ENCODE measurements around the gene SLC5A6. TPM values are rescaled to one million over a fixed set of nuclear protein-coding genes. Genes with fewer than 3 reads are reported as not detected.

Gene SLC5A6
- total RNA-seq, 1 donor from 2014 or later, result 85.7 TPM

DNA sequence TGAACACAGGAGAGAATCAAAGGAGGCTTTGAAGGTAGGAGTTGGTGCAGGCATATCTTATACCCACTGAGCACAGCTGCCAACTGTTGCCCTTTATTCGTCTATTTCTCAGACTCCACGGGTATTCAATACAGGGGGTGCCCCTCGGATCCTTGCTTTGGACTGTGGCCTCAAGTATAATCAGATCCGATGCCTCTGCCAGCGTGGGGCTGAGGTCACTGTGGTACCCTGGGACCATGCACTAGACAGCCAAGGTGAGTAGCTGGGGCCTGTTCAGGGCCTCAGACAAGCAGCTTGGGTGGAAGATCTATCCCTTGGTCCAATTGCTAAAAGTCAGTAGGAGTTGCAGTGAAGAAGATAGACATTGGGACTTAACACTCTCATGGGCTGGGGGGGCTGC, 10.3 kb upstream of the SLC5A6 start:
- no peak for DNase-seq (ENCODE audit: low spot score in 2 of 2)
- H3K36me3 ChIP-seq, result peaks cover 51 to 56% of the 10 kb centered on the region in 2 donors
- no peaks in the 10 kb centered on the region for H3K9me3 ChIP-seq
- H3K4me1 ChIP-seq, result peaks cover 0 to 4% of the 10 kb centered on the region in 2 donors
- H3K27me3 ChIP-seq, result no peaks in the 10 kb centered on the region
- H3K4me3 ChIP-seq, result no peak overlapping the region
- intact Hi-C loops (cut with DNase I), result no loop called here
- no peak overlapping the region for H3K27ac ChIP-seq
- TF ChIP-seq, protein P1, sequence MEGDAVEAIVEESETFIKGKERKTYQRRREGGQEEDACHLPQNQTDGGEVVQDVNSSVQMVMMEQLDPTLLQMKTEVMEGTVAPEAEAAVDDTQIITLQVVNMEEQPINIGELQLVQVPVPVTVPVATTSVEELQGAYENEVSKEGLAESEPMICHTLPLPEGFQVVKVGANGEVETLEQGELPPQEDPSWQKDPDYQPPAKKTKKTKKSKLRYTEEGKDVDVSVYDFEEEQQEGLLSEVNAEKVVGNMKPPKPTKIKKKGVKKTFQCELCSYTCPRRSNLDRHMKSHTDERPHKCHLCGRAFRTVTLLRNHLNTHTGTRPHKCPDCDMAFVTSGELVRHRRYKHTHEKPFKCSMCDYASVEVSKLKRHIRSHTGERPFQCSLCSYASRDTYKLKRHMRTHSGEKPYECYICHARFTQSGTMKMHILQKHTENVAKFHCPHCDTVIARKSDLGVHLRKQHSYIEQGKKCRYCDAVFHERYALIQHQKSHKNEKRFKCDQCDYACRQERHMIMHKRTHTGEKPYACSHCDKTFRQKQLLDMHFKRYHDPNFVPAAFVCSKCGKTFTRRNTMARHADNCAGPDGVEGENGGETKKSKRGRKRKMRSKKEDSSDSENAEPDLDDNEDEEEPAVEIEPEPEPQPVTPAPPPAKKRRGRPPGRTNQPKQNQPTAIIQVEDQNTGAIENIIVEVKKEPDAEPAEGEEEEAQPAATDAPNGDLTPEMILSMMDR (IDR thresholded peaks at IDR 0.05), result no peak

DNA sequence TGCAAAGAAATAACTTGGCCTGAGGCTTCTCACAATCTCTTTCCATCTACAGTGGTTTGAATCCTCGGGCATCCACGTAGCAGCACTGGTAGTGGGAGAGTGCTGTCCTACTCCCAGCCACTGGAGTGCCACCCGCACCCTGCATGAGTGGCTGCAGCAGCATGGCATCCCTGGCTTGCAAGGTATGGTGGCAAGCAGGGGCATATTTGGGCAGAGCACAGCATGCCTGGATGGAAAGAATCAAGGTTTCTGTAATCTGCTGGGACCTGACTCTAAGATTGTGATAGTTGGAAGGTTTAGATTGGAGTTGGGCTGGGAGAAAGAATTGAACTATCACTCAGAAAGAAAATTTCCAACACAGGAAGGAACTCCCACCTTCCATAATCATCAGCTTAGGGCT, 9.1 kb upstream of the SLC5A6 start:
- TF ChIP-seq, protein P1 (IDR thresholded peaks at IDR 0.05), result no peak
- Histone ChIP-seq H3K27ac (no peak overlapping the region), H3K27me3 (no peaks in the 10 kb centered on the region), H3K36me3 (peaks cover 40 to 43% of the 10 kb centered on the region in 2 donors), H3K4me1 (peaks cover 5 to 9% of the 10 kb centered on the region in 2 donors), H3K4me3 (no peak overlapping the region), H3K9me3 (no peaks in the 10 kb centered on the region)
- DNase-seq (ENCODE audit: low spot score in 2 of 2), result no peak
- intact Hi-C loops (cut with DNase I), result no loop called here

DNA sequence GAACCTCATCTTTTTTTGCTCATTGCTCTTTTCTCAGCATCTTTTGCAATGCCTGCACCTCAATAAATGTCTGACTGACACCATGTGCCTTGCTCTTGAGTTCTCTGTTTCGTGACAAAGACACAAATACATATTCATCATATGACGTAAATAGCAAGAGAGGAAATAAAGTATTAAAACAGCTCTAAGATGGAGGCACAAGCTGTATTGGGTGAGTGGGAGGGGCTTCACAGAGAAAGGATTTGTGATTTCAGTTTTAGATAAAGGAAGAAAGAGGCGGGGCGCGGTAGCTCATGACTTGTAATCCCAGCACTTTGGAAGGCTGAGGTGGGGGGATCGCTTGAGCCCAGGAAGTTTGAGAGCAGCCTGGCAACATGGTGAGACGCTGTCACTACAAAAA, 8.0 kb upstream of the SLC5A6 start:
- TF ChIP-seq, protein P1 (IDR thresholded peaks at IDR 0.05), result no peak
- Histone ChIP-seq H3K4me3 (no peak overlapping the region), H3K4me1 (peaks cover 5 to 9% of the 10 kb centered on the region in 2 donors), H3K27ac (no peak overlapping the region), H3K36me3 (peaks cover 31 to 39% of the 10 kb centered on the region in 2 donors), H3K27me3 (no peaks in the 10 kb centered on the region), H3K9me3 (no peaks in the 10 kb centered on the region)
- DNase-seq (ENCODE audit: low spot score in 2 of 2), result no peak
- intact Hi-C loops (cut with DNase I), result no loop called here

DNA sequence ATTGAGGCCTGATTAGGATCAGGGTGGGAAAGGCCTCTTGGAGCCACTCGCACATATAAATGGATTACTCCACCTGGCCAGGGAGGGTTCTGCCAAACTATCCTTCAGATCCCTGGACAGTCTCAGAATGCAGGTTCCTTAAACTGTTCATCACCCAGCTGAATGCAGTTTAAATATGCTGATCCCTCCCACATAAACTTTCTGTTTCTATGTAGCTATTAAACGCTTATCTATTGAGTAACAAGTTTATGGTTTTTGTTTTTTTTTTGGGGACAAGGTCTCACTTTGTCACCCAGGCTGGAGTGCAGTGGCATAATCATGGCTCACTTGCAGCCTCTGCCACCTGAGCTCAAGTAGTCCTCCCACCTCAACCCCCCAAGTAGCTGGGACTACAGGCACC, 7.0 kb upstream of the SLC5A6 start:
- no peak for DNase-seq (ENCODE audit: low spot score in 2 of 2)
- no peaks in the 10 kb centered on the region for H3K9me3 ChIP-seq
- no peak overlapping the region for H3K27ac ChIP-seq
- H3K4me1 ChIP-seq, result peaks cover 5 to 9% of the 10 kb centered on the region in 2 donors
- TF ChIP-seq, protein P1 (IDR thresholded peaks at IDR 0.05), result no peak
- peaks cover 22 to 29% of the 10 kb centered on the region in 2 donors for H3K36me3 ChIP-seq
- intact Hi-C loops (cut with DNase I), result loop anchor here (5.0 to 10.0 kb wide), 4 partner anchors 58 to 1544 kb away; partner anchors contain the start of genes DNAJC5G, DTNB, GTF3C2 and SLC35F6
- H3K27me3 ChIP-seq, result no peaks in the 10 kb centered on the region
- no peak overlapping the region for H3K4me3 ChIP-seq

DNA sequence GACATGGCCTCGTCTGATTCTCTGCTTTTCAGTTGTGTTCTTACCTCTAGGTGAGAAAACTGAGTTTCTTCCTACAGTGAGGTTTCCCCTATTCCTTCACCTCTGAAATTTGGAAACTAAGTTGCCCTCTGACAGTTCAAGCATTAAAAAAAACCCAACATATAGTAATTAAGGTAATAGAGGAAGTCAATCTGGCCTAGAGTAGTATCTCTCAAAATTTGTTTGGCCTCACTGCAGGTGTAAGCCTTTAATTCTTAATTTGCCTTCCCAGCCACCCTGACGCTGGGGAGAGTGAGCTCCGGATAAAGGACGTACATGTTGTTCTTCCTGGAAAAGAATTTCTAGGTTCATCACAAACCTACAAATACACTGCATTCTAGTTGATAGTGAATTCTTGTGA, 6.5 kb upstream of the SLC5A6 start:
- intact Hi-C loops (cut with DNase I), result loop anchor here (5.0 to 10.0 kb wide), 4 partner anchors 59 to 1544 kb away; partner anchors contain the start of genes DNAJC5G, DTNB, GTF3C2 and SLC35F6
- DNase-seq (ENCODE audit: low spot score in 2 of 2), result no peak
- peaks cover 18 to 28% of the 10 kb centered on the region in 2 donors for H3K36me3 ChIP-seq
- no peak overlapping the region for H3K4me3 ChIP-seq
- H3K27ac ChIP-seq, result no peak overlapping the region
- no peaks in the 10 kb centered on the region for H3K27me3 ChIP-seq
- no peaks in the 10 kb centered on the region for H3K9me3 ChIP-seq
- TF ChIP-seq, protein P1 (IDR thresholded peaks at IDR 0.05), result no peak
- peaks cover 5 to 10% of the 10 kb centered on the region in 2 donors for H3K4me1 ChIP-seq
